GM10266 (cell line): Measurements from ENCODE around the gene CNR2.

Source experiments
- DNase-seq: peaks from one replicate; pipeline ENCODE4 v3.0.0; 2012; ENCODE audit errors: extremely low spot score
- TF ChIP-seq, protein P1 (sequence below): IDR thresholded peaks from 2 replicates; pipeline ENCODE4 v1.5.1; 2012; ENCODE audit warnings: mild to moderate bottlenecking, low read depth; ENCODE audit not compliant: control insufficient read depth, insufficient read depth; ENCODE audit errors: missing control alignments

The CNR2 gene

DNA sequence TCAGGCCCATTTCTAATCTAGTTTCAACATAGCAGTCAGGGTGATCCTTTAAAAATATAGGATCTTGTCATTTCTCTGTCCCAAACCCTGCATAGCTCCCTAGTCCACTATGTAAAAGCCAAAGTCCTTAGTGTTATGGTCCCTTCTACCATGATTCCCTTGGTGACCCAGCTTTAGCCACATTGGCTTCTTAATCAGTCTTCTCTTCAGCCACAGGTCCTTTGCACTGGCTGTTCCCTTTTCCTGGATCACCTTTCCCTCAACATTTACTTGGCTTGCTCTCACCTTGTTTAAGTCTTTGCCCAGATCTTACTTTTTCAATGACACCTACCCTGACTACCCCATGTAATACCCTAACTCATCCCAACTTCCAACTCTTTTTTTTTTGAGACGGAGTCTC lies 33.4 kb downstream of the CNR2 start:
- no peak for DNase-seq
- TF ChIP-seq, protein P1, sequence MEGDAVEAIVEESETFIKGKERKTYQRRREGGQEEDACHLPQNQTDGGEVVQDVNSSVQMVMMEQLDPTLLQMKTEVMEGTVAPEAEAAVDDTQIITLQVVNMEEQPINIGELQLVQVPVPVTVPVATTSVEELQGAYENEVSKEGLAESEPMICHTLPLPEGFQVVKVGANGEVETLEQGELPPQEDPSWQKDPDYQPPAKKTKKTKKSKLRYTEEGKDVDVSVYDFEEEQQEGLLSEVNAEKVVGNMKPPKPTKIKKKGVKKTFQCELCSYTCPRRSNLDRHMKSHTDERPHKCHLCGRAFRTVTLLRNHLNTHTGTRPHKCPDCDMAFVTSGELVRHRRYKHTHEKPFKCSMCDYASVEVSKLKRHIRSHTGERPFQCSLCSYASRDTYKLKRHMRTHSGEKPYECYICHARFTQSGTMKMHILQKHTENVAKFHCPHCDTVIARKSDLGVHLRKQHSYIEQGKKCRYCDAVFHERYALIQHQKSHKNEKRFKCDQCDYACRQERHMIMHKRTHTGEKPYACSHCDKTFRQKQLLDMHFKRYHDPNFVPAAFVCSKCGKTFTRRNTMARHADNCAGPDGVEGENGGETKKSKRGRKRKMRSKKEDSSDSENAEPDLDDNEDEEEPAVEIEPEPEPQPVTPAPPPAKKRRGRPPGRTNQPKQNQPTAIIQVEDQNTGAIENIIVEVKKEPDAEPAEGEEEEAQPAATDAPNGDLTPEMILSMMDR, result no peak

GRCh38 chr1:23878668-23879067 lies 34.5 kb downstream of the CNR2 start:
- TF ChIP-seq, protein P1, result no peak
- DNase-seq, result no peak

- no peak for DNase-seq
- TF ChIP-seq, protein P1, result no peak
These were observed 37.8 kb downstream of the CNR2 start for GRCh38 chr1:23875382-23875781.

GRCh38 chr1:23872421-23872820 lies 40.7 kb downstream of the CNR2 start:
- DNase-seq, result no peak
- TF ChIP-seq, protein P1, result no peak

- TF ChIP-seq, protein P1, result no peak
- DNase-seq, result no peak
These were observed 44.1 kb downstream of the CNR2 start for GRCh38 chr1:23869051-23869450.

DNA sequence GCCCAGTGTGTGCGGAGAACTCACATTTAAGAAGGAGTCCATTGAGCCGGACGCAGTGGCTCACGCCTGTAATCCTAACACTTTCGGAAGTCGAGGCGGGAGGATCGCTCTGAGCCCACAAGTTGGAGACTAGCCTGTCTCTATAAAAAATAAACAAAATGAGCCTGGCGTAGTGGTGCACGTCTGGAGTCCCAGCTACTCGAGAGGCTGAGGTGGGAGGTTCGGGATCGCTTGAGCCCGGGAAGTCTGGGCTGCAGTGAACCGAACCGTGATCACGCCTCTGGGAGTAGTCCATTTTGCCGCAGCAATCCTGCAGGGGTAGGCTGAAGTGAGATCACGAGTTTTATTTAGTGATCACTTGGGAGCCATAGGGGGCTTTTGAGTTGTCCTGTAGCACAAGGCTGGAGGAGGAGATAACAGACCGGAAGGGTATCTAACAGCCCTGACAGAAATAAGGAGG lies 44.6 kb downstream of the CNR2 start:
- DNase-seq, result no peak
- TF ChIP-seq, protein P1, result no peak

GRCh38 chr1:23867895-23868556 lies 45.1 kb downstream of the CNR2 start, which contains the start of gene FUCA1:
FUCA1 (minus strand) TSS chr1:23868290; CDS start chr1:23868286, 4 bp downstream.
- TF ChIP-seq, protein P1, result peak; percentile 93
- peak; percentile 98 for DNase-seq
